ENCODE data around the gene MKNK2.

Gene MKNK2

GRCh38 chr19:2080336-2080988 lies 29.4 kb upstream of the MKNK2 start:
- DNase-seq (ENCODE audit: low spot score): no peak

GRCh38 chr19:2079865-2080301 lies 28.8 kb upstream of the MKNK2 start:
- DNase-seq (ENCODE audit: low spot score): no peak

GRCh38 chr19:2079076-2079864 lies 28.2 kb upstream of the MKNK2 start:
- DNase-seq (ENCODE audit: low spot score): no peak

- DNase-seq (ENCODE audit: low spot score): no peak
Measured at GRCh38 chr19:2077833-2078619, 27.0 kb upstream of the MKNK2 start.

- DNase-seq (ENCODE audit: low spot score): no peak
Measured at GRCh38 chr19:2077398-2077797, 26.4 kb upstream of the MKNK2 start.

GRCh38 chr19:2076526-2076944 lies 25.5 kb upstream of the MKNK2 start:
- DNase-seq (ENCODE audit: low spot score): no peak

GRCh38 chr19:2072757-2073551 lies 21.9 kb upstream of the MKNK2 start:
- no peak for DNase-seq (ENCODE audit: low spot score)

- DNase-seq (ENCODE audit: low spot score): no peak
Measured at GRCh38 chr19:2070986-2071673, 20.1 kb upstream of the MKNK2 start.

GRCh38 chr19:2070436-2070827 lies 19.4 kb upstream of the MKNK2 start:
- DNase-seq (ENCODE audit: low spot score): no peak

- no peak for DNase-seq (ENCODE audit: low spot score)
Measured at GRCh38 chr19:2064788-2065524, 13.9 kb upstream of the MKNK2 start.

GRCh38 chr19:2064395-2064787 lies 13.3 kb upstream of the MKNK2 start:
- no peak for DNase-seq (ENCODE audit: low spot score)

- DNase-seq (ENCODE audit: low spot score): no peak
Measured at GRCh38 chr19:2063824-2064223, 12.8 kb upstream of the MKNK2 start.

GRCh38 chr19:2062770-2063169 lies 11.7 kb upstream of the MKNK2 start:
- DNase-seq (ENCODE audit: low spot score): no peak

- no peak for DNase-seq (ENCODE audit: low spot score)
Measured at GRCh38 chr19:2062389-2062729, 11.3 kb upstream of the MKNK2 start.

GRCh38 chr19:2061495-2062388 lies 10.7 kb upstream of the MKNK2 start:
- DNase-seq (ENCODE audit: low spot score): peak; percentile 98

- peak; percentile 91 for DNase-seq (ENCODE audit: low spot score)
Measured at GRCh38 chr19:2060884-2061494, 9.9 kb upstream of the MKNK2 start.

GRCh38 chr19:2059422-2060201 lies 8.6 kb upstream of the MKNK2 start:
- DNase-seq (ENCODE audit: low spot score): no peak

Measured in ecto neural progenitor cell (in vitro differentiated cells).